Smooth muscle cell (in vitro differentiated cells): Measurements from ENCODE around the gene MORN1. TPM values are rescaled to one million over a fixed set of nuclear protein-coding genes. Genes with fewer than 3 reads are reported as not detected.

ENCODE experiments used
- DNase-seq: peaks from one replicate; lab custom pipeline; 2025; ENCODE audit not compliant: unreplicated experiment; lab: John Stamatoyannopoulos, UW
- H2AFZ ChIP-seq: fragments of 200-600 bp; sonication (generic); 2 replicates; pipeline ENCODE4 v1.6.0; 2016; ENCODE audit warnings: antibody characterized with exemption, low read depth, mild to moderate bottlenecking
- H3F3A ChIP-seq: fragments of 200-600 bp; sonication (generic); 2 replicates; pipeline ENCODE4 v1.6.0; 2017; ENCODE audit warnings: antibody characterized with exemption, low read depth
- H3K27ac ChIP-seq: fragments of 200-600 bp; sonication (generic); 2 replicates; pipeline ENCODE4 v1.5.1; 2016; ENCODE audit warnings: low read depth, mild to moderate bottlenecking
- H3K27me3 ChIP-seq: fragments of 200-600 bp; sonication (generic); 2 replicates; pipeline ENCODE4 v1.6.1; 2016; ENCODE audit warnings: low read depth, mild to moderate bottlenecking
- H3K36me3 ChIP-seq: fragments of 200-600 bp; sonication (generic); 2 replicates; pipeline ENCODE4 v1.5.1; 2016; ENCODE audit warnings: low read depth
- H3K4me1 ChIP-seq: fragments of 200-600 bp; sonication (generic); 2 replicates; pipeline ENCODE4 v1.5.1; 2016; ENCODE audit warnings: low read depth
- H3K4me2 ChIP-seq: fragments of 200-600 bp; sonication (generic); 2 replicates; pipeline ENCODE4 v1.6.0; 2016; ENCODE audit warnings: mild to moderate bottlenecking
- H3K4me3 ChIP-seq: fragments of 200-600 bp; sonication (generic); 2 replicates; pipeline ENCODE4 v1.5.1; 2016; ENCODE audit warnings: mild to moderate bottlenecking
- H3K79me2 ChIP-seq: fragments of 200-600 bp; sonication (generic); 2 replicates; pipeline ENCODE4 v1.6.0; 2016; ENCODE audit warnings: low read depth, mild to moderate bottlenecking
- H3K9ac ChIP-seq: fragments of 200-600 bp; sonication (generic); 2 replicates; pipeline ENCODE4 v1.6.0; 2016; ENCODE audit warnings: low read depth
- H3K9me3 ChIP-seq: fragments of 200-600 bp; sonication (generic); replicated peaks from 2 replicates; pipeline ENCODE4 v1.5.1; 2016; ENCODE audit warnings: low read depth
- H4K20me1 ChIP-seq: fragments of 200-600 bp; sonication (generic); 2 replicates; pipeline ENCODE4 v1.6.0; 2016; ENCODE audit warnings: low read depth
- WGBS: methylation state at CpG from one replicate; pipeline ENCODE4 v1.1.7; 2016; ENCODE audit warnings: low lambda C conversion rate; 5-methylcytosine and 5-hydroxymethylcytosine counted together
- polyA plus RNA-seq: library from polyadenylated mRNA; unstranded; fragments of >200 nt; fragmentation: Nextera tagmentation; extraction: Ambion mirVana; gene quantifications from 2 replicates; pipeline ENCODE4 v1.2.1, GENCODE V29; 2016
- total RNA-seq: library from RNA; depleted of rRNA; stranded (reverse); fragments of >200 nt; gene quantifications from 2 replicates; pipeline ENCODE4 v1.2.3, GENCODE V29; 2014
- TF ChIP-seq, protein P1 (sequence below): fragments of 200-600 bp; sonication (generic); IDR thresholded peaks from 2 replicates; pipeline ENCODE4 v1.5.1; 2017; ENCODE audit warnings: borderline replicate concordance, mild to moderate bottlenecking, antibody characterized with exemption; ENCODE audit not compliant: insufficient read depth, poor library complexity, severe bottlenecking

The MORN1 gene
- total and polyA plus RNA-seq, 2 experiments from 2014 or later = 4.9 to 6.2 TPM

DNA sequence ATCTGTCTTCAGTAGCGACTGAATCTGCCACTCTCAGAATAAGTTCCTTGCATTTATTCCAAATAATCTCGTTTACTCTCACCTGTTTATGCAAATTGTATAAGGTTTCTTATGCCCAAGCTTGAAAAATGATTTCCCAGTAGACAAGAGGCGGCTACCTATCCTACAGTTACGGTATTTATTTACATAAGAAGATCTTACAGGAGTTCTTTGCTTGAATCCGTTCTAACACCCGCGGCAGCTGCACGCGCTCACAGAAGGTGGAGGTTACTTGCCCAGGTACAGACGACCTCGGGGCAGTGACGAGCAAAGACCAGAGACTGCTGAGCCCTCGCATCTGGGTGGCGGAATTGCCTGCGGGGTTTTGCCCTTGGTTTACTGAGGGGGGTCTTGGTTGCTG lies 83.4 kb downstream of the MORN1 start:
- Histone ChIP-seq H3K9ac (no peak overlapping the region), H3K4me2 (no peak overlapping the region), H2AFZ (no peak overlapping the region), H3F3A (no peaks in the 10 kb centered on the region), H3K27me3 (no peaks in the 10 kb centered on the region), H3K9me3 (no peaks in the 10 kb centered on the region), H3K4me1 (peaks cover 13% of the 10 kb centered on the region), H4K20me1 (peaks cover 23% of the 10 kb centered on the region), H3K36me3 (peaks cover 8% of the 10 kb centered on the region), H3K4me3 (no peak overlapping the region), H3K27ac (no peak overlapping the region), H3K79me2 (peaks cover 11% of the 10 kb centered on the region)
- WGBS = 93% methylated on average over 15 of the region's 15 CpGs
- TF ChIP-seq, protein P1, sequence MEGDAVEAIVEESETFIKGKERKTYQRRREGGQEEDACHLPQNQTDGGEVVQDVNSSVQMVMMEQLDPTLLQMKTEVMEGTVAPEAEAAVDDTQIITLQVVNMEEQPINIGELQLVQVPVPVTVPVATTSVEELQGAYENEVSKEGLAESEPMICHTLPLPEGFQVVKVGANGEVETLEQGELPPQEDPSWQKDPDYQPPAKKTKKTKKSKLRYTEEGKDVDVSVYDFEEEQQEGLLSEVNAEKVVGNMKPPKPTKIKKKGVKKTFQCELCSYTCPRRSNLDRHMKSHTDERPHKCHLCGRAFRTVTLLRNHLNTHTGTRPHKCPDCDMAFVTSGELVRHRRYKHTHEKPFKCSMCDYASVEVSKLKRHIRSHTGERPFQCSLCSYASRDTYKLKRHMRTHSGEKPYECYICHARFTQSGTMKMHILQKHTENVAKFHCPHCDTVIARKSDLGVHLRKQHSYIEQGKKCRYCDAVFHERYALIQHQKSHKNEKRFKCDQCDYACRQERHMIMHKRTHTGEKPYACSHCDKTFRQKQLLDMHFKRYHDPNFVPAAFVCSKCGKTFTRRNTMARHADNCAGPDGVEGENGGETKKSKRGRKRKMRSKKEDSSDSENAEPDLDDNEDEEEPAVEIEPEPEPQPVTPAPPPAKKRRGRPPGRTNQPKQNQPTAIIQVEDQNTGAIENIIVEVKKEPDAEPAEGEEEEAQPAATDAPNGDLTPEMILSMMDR = no peak
- no peak for DNase-seq

DNA sequence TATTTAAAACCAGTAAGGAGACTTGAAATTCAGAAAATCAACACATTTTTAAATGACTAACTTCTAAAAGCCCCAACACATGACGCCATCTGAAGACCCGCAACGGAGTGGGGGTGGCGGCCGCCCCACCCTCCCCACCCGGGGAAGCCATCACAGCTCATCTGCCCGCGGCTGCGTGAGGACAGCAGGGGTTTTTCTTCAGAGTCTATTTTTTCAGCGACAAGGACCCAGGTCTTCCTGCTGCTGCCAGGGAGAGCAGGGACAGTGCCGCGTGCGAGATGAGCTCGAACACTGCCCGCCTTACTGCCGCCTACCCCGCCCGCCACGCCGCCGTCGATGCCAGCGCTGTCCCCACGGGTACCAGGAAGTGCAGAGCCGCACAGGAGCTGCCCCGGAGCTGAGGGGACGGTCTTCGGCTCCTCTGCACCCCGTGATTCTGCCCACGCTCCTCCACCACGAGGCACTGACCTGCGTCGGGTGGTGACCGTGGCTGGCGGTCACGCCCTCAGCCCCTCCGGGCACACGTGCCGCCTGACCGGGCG lies 84.2 kb downstream of the MORN1 start:
- Histone ChIP-seq H2AFZ (no peak overlapping the region), H3K4me2 (no peak overlapping the region), H3K4me3 (no peak overlapping the region), H4K20me1 (peaks cover 32% of the 10 kb centered on the region), H3F3A (no peaks in the 10 kb centered on the region), H3K27ac (no peak overlapping the region), H3K9ac (no peak overlapping the region), H3K4me1 (peaks cover 9% of the 10 kb centered on the region), H3K27me3 (no peaks in the 10 kb centered on the region), H3K9me3 (no peaks in the 10 kb centered on the region), H3K36me3 (peaks cover 8% of the 10 kb centered on the region), H3K79me2 (peaks cover 20% of the 10 kb centered on the region)
- DNase-seq = no peak
- WGBS = 97% methylated on average over 40 of the region's 41 CpGs
- TF ChIP-seq, protein P1 = no peak

DNA sequence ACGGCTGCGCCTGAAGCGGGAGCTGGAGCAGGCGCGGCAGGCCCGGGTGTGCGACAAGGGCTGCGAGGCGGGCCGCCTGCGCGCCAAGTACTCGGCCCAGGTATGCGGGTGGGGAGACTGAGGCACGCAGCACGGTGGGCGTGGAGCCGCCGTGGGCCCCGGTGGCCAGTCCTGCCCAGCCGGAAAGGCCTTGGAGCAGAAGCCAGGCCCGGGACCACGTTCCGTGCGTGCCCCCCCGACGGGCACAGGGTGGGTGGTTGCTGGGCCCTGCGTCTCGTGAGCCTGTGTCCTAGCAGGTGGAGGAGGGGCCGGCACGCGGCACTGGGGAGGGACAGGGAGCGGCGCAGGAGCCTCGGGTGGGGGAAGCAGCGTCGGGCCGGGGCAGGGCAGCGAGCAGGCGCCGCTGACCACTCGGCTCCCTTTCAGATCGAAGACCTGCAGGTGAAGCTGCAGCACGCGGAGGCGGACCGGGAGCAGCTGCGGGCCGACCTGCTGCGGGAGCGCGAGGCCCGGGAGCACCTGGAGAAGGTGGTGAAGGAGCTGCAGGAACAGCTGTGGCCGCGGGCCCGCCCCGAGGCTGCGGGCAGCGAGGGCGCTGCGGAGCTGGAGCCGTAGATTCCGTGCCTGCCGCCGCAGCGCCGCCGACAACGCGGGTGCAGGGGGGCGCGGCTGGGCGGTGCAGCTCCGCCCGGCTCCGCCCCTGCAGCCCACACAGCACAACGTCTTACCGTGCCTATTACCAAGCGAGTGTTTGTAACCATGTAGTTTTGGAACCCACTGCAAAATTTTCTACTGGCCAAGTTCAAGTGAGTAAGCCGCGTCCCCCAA lies 85.0 kb downstream of the MORN1 start:
- peaks cover 2% of the 10 kb centered on the region for H3K4me1 ChIP-seq
- TF ChIP-seq, protein P1 = no peak
- H3K79me2 ChIP-seq = peaks cover 27% of the 10 kb centered on the region
- H3K4me3 ChIP-seq = no peak overlapping the region
- no peaks in the 10 kb centered on the region for H3K9me3 ChIP-seq
- peaks cover 40% of the 10 kb centered on the region for H4K20me1 ChIP-seq
- no peak overlapping the region for H3K27ac ChIP-seq
- no peak overlapping the region for H3K9ac ChIP-seq
- no peak overlapping the region for H2AFZ ChIP-seq
- no peaks in the 10 kb centered on the region for H3K27me3 ChIP-seq
- 92% methylated on average over 60 of the region's 81 CpGs for WGBS
- no peaks in the 10 kb centered on the region for H3F3A ChIP-seq
- no peak for DNase-seq
- no peak overlapping the region for H3K4me2 ChIP-seq
- peaks cover 8% of the 10 kb centered on the region for H3K36me3 ChIP-seq
